SU-DHL-6 (cell line): Measurements from ENCODE around the gene KCNE4.

Source experiments
- CTCF ChIP-seq: fragments of 200-600 bp; sonication (generic); IDR thresholded peaks from one replicate; pipeline ENCODE4 v1.5.1; 2017; ENCODE audit warnings: antibody characterized with exemption, mild to moderate bottlenecking, low read length, moderate library complexity; ENCODE audit not compliant: insufficient read depth, poor library complexity, severe bottlenecking
- EZH2phosphoT487 ChIP-seq: fragments of 200-600 bp; sonication (generic), shearing (Covaris generic); conservative IDR thresholded peaks from 2 replicates; pipeline ENCODE4 v1.6.1; 2018; ENCODE audit warnings: mild to moderate bottlenecking, antibody characterized with exemption, low read length, moderate library complexity, mixed read lengths

GRCh38 chr2:223079378-223079777 is 27.4 kb downstream of the KCNE4 start:
- TF ChIP-seq CTCF (no peak), EZH2phosphoT487 (no peak)
